HG02759 (cell line): ENCODE data around the gene CNTN5.

Source experiments
- ATAC-seq: cut with Tn5 transposase; IDR thresholded peaks from one replicate; pipeline ENCODE4 v1.9.1; 2021; ENCODE audit warnings: mild to moderate bottlenecking, moderate library complexity; ENCODE audit not compliant: unreplicated experiment

Gene CNTN5

DNA sequence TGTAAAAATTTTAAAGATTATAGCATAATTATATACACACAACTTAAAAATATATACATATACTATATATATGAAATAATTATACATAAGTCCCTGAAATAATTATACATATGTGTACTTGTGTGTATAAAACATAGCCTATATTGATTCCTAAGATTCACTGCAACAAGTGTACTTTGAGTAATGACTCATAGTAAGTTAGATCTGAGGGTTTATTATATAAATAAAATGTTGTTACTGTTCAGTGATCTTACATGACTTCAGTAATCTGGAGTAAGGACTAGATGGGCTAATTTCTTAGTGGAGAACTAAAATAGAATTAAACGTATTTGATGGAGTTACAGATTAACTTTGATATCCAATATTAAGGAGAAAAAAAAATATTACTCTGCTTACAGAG lies 350.5 kb downstream of the CNTN5 start:
- no peak for ATAC-seq

GRCh38 chr11:99376463-99376862 lies 355.7 kb downstream of the CNTN5 start:
- no peak for ATAC-seq

DNA sequence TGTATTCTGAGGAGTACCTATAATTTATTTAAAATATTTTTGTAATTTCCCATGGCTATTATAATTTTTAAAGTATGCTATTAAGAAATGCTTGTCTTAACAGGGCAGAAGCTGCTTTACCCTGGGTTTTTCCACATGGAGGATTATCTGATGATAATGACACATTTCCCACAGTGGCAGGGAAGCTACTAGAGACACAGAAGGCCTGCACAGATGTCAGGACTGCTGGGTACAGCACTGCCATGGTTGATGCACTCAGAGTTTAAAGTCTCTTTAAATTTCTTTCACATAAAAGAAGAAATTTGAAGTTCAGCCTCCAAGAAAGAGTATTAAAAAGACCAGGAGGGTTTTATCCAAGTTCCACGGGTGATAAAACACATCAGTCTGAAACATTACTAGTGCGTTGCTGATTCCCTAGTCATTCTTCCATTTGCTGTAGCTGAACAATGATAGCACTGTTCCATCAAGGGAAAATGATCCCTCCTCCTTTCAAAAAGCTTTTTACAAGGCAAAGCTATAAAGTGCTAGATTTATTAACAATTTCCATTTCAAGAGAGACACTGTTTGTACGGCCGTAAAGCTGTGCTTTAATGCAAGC lies 363.0 kb downstream of the CNTN5 start:
- no peak for ATAC-seq

DNA sequence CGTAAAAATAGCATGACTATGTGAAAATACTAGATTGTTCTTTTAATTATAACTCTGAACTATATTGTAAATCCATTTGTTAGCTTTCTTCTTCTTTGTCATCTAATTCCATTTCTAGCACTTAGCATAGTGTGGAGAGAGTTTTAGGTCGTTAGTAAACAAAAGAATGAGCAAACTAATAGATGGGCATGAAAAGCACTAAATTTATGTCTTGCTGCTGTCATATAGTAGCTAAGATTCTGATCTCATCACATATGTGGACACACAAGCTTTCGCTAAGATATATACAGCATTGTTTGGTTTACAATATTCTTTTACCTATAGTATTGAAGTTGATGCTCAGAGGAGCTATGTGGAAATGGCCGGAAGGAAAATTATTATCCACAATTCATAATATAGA lies 370.5 kb downstream of the CNTN5 start:
- no peak for ATAC-seq

GRCh38 chr11:99406345-99406744 lies 385.6 kb downstream of the CNTN5 start:
- ATAC-seq, result no peak

- no peak for ATAC-seq
Measured at GRCh38 chr11:99410636-99411035, 389.9 kb downstream of the CNTN5 start.

DNA sequence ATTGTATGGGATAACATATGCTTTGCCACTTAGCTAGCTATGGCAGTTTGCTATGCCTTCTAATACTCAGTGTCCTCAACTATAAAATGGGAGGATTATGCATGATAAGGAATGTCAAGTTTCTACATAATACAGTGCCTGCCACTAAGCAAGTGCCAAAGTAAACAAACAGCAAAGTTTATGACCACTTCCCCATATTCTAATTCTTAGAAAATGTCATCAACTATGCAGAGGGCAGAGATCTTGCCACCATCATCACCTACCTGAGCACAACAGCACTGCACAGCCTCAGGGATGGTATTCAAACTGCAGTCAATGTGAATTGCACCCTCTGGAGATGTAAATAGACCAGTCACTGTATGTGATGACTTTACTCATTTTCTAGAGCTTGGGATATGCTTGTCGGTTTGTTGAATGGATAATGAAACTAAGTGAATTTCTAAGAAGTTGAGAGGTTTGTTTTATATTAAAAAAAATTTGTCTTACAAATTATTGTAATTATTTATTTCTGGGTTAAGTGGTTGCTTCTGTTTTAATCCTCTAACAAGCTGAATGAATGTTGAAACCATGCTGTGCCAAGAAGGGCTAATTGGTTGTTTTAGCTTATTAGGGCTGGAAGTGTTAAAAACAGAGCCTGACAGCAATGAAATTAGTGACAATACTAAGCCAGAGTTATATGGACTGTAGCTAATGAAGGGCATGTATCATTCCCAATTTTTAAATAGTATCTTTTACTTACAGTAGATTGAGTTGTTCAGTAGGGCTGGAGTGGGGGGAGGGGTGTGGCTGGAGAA lies 398.4 kb downstream of the CNTN5 start:
- no peak for ATAC-seq

DNA sequence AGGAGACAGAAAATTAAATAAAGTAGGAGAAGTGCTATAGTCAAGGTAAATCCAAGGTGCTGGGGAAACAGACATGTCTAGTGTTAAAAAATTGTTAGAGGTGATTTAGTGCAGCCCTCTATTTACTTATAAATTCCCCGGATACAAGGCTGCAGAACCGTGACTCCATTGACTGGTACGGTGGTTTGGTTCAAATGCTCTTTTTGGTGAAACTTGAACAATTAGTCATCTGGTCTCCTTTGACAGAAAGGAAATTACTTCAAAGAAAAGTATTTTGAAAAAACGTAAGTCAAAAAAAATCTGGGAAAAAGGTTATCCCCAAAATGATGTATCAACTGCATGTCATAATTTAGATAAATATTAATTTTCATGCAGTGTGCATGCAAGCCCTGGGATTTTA lies 399.2 kb downstream of the CNTN5 start:
- no peak for ATAC-seq

- no peak for ATAC-seq
Measured at GRCh38 chr11:99422581-99423427, 402.1 kb downstream of the CNTN5 start.

- ATAC-seq, result no peak
Measured at GRCh38 chr11:99423428-99423983, 402.8 kb downstream of the CNTN5 start.

- ATAC-seq, result no peak
Measured at GRCh38 chr11:99424313-99425084, 403.8 kb downstream of the CNTN5 start.

- ATAC-seq, result no peak
Measured at GRCh38 chr11:99425596-99425995, 404.8 kb downstream of the CNTN5 start.

DNA sequence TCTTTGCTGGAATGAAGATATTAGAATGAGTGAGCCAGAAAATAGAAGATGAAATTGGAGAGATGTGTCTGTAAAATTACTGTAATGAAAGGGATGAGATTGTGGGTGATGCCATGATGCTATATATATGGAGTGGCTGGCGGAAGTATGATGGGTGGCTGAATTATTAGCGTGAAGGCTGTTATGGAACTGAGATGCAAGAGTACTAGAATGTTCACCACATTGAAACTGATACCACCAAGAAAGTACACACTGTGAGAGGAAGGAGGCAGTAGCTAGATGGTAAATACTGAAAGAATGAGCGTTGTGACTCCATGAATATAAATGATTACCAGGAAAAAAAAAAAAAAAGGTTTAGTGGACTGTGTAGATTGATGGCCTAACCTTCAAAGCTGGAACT lies 411.9 kb downstream of the CNTN5 start:
- ATAC-seq, result no peak

- no peak for ATAC-seq
Measured at GRCh38 chr11:99443276-99443675, 422.5 kb downstream of the CNTN5 start.

GRCh38 chr11:99446400-99446799 lies 425.7 kb downstream of the CNTN5 start:
- no peak for ATAC-seq

GRCh38 chr11:99449345-99449744 lies 428.6 kb downstream of the CNTN5 start:
- ATAC-seq, result no peak

- ATAC-seq, result no peak
Measured at GRCh38 chr11:99452075-99452474, 431.3 kb downstream of the CNTN5 start.

DNA sequence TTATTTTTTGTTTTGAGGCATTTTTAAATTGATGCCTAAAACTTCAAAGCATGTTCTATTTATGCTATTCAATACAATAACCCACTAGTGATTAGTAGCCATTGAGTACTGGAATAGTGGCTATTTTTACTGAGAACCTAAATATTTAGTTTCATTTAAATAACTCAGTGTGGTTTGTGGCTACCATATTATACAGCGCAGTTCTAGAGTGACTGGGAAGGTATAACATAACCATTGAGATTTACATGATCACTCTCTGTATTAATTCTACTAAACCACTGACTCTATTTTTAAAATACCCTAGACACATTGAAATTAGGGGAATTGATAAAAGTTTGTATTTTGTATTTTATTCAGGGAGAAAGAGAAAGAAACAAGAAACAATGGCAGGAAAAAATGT lies 441.2 kb downstream of the CNTN5 start:
- ATAC-seq, result no peak

DNA sequence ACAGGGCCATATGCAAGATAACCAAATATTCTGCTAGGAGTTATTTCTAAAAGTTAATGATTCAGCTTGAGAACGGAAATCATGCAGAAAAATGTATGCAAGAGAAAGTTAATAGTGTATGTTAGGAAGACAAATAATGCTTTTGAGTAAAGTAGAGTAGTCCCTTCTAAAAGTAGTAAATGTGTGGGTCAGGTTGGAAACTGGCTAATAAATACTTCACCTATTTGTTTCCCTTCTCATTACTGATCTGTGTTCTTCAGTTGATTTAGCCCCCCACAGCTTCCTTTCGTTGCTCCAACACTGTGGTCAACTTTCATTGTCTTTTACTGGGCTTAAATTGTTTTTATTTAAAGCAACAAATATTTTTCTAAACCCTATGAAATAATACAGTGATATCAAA lies 444.2 kb downstream of the CNTN5 start:
- no peak for ATAC-seq

GRCh38 chr11:99489581-99489980 lies 468.8 kb downstream of the CNTN5 start:
- no peak for ATAC-seq

GRCh38 chr11:99494065-99494464 lies 473.3 kb downstream of the CNTN5 start:
- ATAC-seq, result no peak
